Measurements from ENCODE around the gene MBNL2. TPM values are rescaled to one million over a fixed set of nuclear protein-coding genes. Genes with fewer than 3 reads are reported as not detected.

MBNL2 gene
- polyA plus RNA-seq, 1 experiment, result 44.0 TPM

DNA sequence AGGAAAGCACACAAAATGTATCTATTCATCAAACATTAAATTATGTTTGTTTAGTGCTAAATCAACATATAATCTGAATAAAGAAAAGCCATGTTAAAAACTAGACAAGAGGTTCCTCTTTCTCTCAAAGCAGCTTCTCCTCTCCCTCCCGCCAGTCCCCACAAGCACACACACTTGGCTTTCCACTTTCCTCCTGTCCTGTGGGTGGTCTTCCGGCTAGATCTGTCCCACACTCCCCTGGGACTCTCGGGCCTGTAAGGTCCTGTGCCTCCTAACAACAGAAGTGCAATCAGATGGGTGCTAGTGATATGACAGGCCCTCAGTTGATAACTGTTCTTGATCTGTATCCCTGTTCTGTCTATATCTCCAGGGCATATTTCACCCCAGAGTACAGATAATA is 166.2 kb downstream of the MBNL2 start:
- TF ChIP-seq CTCF (IDR thresholded peaks at IDR 0.05; ENCODE audit: low read depth, low read length), result no peak
- ChIA-PET POLR2A (no interaction called here), CTCF (interaction anchor here (1.1 kb wide), 1 partner anchor 370 kb away, joined by 4 read pairs; no protein-coding TSS in a partner anchor)
- no peak overlapping the region for H3K4me3 ChIP-seq (ENCODE audit: low read depth, low read length)
- H3K27ac ChIP-seq (ENCODE audit: low read depth, low read length), result no peak overlapping the region
- H3K9me3 ChIP-seq (ENCODE audit: control insufficient read depth, insufficient read depth, low read length), result no peaks in the 10 kb centered on the region
- no peak for DNase-seq (ENCODE audit: low read depth, low spot score)
- H3K27me3 ChIP-seq (ENCODE audit: control insufficient read depth, insufficient read depth, low read length), result no peaks in the 10 kb centered on the region

- H3K27me3 ChIP-seq (ENCODE audit: control insufficient read depth, insufficient read depth, low read length), result no peaks in the 10 kb centered on the region
- ChIA-PET POLR2A (no interaction called here), CTCF (interaction anchor here (0.8 to 1.8 kb wide), 7 partner anchors 31 to 409 kb away, joined by 3 to 8 read pairs (median 4); partner anchors contain the start of gene MBNL2)
- no peak for TF ChIP-seq CTCF (IDR thresholded peaks at IDR 0.05; ENCODE audit: low read depth, low read length)
- DNase-seq (ENCODE audit: low read depth, low spot score), result no peak
- H3K27ac ChIP-seq (ENCODE audit: low read depth, low read length), result no peak overlapping the region
- no peak overlapping the region for H3K4me3 ChIP-seq (ENCODE audit: low read depth, low read length)
- H3K9me3 ChIP-seq (ENCODE audit: control insufficient read depth, insufficient read depth, low read length), result no peaks in the 10 kb centered on the region
These were observed 168.9 kb downstream of the MBNL2 start for GRCh38 chr13:97390941-97391600.

GRCh38 chr13:97392020-97392419 is 169.9 kb downstream of the MBNL2 start:
- DNase-seq (ENCODE audit: low read depth, low spot score), result no peak
- TF ChIP-seq CTCF (IDR thresholded peaks at IDR 0.05; ENCODE audit: low read depth, low read length), result no peak
- CTCF ChIA-PET, result interaction anchor here (0.8 to 1.1 kb wide), 3 partner anchors 24 to 364 kb away, joined by 3 to 8 read pairs (median 4); no protein-coding TSS in a partner anchor
- POLR2A ChIA-PET, result no interaction called here
- Histone ChIP-seq H3K9me3 (ENCODE audit: control insufficient read depth, insufficient read depth, low read length) (no peaks in the 10 kb centered on the region), H3K27me3 (ENCODE audit: control insufficient read depth, insufficient read depth, low read length) (no peaks in the 10 kb centered on the region), H3K27ac (ENCODE audit: low read depth, low read length) (no peak overlapping the region), H3K4me3 (ENCODE audit: low read depth, low read length) (no peak overlapping the region)

DNA sequence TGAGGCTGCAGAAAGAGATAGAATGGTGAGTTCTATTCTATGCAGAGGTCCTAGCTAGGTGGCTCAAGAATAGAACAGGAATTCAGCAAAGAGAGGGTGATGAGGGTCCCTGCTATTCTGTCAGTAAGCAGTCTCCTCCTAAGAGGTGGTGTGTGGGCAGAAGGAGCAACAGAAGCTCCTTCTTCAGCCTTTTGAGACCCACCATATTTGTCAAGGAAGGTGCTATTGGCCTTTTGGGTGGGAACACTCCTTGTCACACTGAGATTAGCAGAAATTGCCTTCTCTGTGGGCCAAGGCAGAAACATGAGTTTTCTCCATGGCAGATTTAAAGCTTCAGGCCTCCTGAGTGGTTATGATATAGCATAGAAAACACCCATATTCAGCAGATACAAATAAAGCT is 172.4 kb downstream of the MBNL2 start:
- ChIA-PET CTCF (no interaction called here), POLR2A (no interaction called here)
- Histone ChIP-seq H3K27ac (ENCODE audit: low read depth, low read length) (no peak overlapping the region), H3K27me3 (ENCODE audit: control insufficient read depth, insufficient read depth, low read length) (no peaks in the 10 kb centered on the region), H3K4me3 (ENCODE audit: low read depth, low read length) (no peak overlapping the region), H3K9me3 (ENCODE audit: control insufficient read depth, insufficient read depth, low read length) (no peaks in the 10 kb centered on the region)
- TF ChIP-seq CTCF (IDR thresholded peaks at IDR 0.05; ENCODE audit: low read depth, low read length), result no peak
- no peak for DNase-seq (ENCODE audit: low read depth, low spot score)

GRCh38 chr13:97395447-97396136 is 173.5 kb downstream of the MBNL2 start:
- no peak for TF ChIP-seq CTCF (IDR thresholded peaks at IDR 0.05; ENCODE audit: low read depth, low read length)
- ChIA-PET CTCF (interaction anchor here (1.6 kb wide), 1 partner anchor 378 kb away, joined by 5 read pairs; no protein-coding TSS in a partner anchor), POLR2A (no interaction called here)
- H3K27me3 ChIP-seq (ENCODE audit: control insufficient read depth, insufficient read depth, low read length), result no peaks in the 10 kb centered on the region
- no peaks in the 10 kb centered on the region for H3K9me3 ChIP-seq (ENCODE audit: control insufficient read depth, insufficient read depth, low read length)
- H3K4me3 ChIP-seq (ENCODE audit: low read depth, low read length), result no peak overlapping the region
- DNase-seq (ENCODE audit: low read depth, low spot score), result no peak
- H3K27ac ChIP-seq (ENCODE audit: low read depth, low read length), result no peak overlapping the region
